ENCODE measurements around the gene EGR1.

EGR1 gene

DNA sequence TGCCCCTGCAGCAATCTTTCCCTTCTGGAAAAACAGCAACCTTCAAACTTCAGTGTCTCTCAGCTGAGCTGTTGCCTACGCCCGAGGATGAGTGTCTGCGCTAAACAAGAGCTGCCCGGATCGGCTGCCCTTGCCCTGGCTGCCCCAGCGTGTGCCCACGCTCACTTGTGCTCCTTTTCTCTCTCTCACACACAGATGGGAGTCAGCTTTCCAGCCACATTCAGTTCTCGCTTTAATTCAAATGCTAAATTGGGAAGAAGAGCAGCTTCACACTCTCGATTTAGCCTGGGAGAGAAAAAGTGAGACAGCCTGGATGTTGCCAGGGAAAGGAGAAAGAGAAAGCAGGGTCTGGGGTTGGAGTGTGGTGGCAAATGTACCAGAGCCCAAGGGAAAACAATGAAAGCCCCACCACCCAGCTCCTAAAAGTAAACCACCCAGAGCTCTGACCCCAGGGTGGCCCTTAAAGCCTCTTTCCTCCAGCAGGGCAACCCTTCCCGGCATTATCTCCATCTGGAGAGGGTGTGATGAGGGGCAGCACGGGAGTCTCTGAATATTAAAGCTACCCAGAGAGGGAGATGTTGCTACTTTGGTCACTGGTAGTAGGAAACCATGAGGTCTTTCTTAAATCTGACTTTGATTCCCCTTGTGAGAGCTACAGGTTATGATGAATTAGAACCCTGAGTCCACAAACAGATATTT lies 9.9 kb upstream of the EGR1 start:
- DNase-seq (ENCODE audit: insufficient read length) (no peak), FAIRE-seq (no peak)
- no peak for TF ChIP-seq POLR2AphosphoS5 (IDR thresholded peaks at IDR 0.05; ENCODE audit: low read depth, low read length)
- TF ChIP-seq POLR2A (IDR thresholded peaks at IDR 0.05; ENCODE audit: low read depth, low read length): no peak
- TF ChIP-seq TAF1 (IDR thresholded peaks at IDR 0.05; ENCODE audit: borderline replicate concordance, low read depth, low read length): no peak

DNA sequence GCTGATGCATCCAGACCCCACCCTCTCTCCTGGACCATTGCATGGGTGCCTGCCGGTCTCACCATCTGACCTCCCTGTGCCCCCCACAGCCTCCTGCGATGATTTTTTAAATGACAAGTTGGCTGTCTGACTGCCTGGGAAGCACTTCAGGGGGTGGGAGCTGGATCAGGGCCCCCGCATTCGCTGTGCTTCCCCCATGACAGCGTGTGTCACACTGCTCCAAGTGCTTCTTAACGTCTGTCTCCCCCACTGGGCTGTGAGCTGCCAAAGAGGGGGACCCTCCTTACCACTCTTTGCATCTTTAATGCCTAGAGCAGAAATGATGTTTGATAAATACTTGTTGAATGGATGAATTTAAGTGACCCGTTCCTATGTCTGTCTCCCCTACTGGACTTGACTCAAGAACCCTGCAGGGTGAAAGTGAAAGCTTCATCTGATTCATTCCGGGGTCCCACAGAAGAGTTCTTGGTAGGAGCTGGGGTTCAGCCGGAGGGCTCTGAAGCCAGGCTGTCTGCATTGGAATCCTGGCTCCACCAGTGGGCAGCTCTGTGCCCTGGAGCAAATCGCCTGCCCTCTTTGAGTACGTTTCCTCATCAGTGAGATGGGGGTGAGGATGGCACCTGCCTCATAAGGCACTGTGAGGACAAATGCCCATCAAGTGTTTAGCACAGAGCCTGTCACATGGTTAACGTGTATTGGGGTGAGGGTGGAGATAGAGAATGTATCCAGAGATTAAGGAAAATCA lies 7.6 kb upstream of the EGR1 start:
- FAIRE-seq: no peak
- TF ChIP-seq TAF1 (IDR thresholded peaks at IDR 0.05; ENCODE audit: borderline replicate concordance, low read depth, low read length) (no peak), POLR2A (IDR thresholded peaks at IDR 0.05; ENCODE audit: low read depth, low read length) (no peak), POLR2AphosphoS5 (IDR thresholded peaks at IDR 0.05; ENCODE audit: low read depth, low read length) (no peak)
- no peak for DNase-seq (ENCODE audit: insufficient read length)

- TF ChIP-seq TAF1 (IDR thresholded peaks at IDR 0.05; ENCODE audit: borderline replicate concordance, low read depth, low read length) (no peak), POLR2A (IDR thresholded peaks at IDR 0.05; ENCODE audit: low read depth, low read length) (no peak), POLR2AphosphoS5 (IDR thresholded peaks at IDR 0.05; ENCODE audit: low read depth, low read length) (no peak)
- no peak for DNase-seq (ENCODE audit: insufficient read length)
- no peak for FAIRE-seq
Measured at GRCh38 chr5:138458384-138458783, 6.9 kb upstream of the EGR1 start.

- FAIRE-seq (no peak), DNase-seq (ENCODE audit: insufficient read length) (no peak)
- TF ChIP-seq TAF1 (IDR thresholded peaks at IDR 0.05; ENCODE audit: borderline replicate concordance, low read depth, low read length) (no peak), POLR2A (IDR thresholded peaks at IDR 0.05; ENCODE audit: low read depth, low read length) (no peak), POLR2AphosphoS5 (IDR thresholded peaks at IDR 0.05; ENCODE audit: low read depth, low read length) (no peak)
Measured at GRCh38 chr5:138458856-138459255, 6.4 kb upstream of the EGR1 start.

DNA sequence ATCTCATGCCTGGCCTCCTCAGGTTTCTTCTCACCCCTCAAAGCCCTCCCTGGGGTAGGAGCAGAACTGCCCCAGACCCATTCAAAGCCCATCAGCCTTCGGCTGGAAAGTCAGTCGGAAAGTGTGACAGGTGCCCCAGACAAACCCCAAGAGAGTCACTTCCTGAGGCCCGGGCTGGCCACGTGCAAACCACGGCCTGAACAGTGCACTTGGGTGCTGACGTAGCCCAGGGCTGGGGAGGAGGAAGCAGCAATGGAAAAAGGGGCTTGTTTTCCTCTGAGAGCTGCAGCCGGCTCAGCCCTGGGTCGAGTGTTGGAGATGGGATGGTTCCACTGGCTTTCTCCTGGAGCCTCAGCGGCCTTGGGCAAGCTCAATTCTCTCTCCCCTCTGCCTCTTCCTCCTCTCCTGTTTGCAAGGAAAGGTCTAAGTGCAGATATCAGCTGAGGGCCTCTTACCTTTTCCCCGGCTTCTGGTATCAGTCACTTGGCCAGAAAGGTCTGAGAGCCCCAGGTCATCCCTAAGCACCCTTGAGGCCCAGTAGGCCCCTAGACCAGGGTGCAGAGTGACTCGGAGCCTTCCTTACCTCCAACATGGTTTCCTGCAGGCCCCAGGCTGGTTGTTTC lies 5.9 kb upstream of the EGR1 start:
- FAIRE-seq: peak; percentile 93
- TF ChIP-seq POLR2A (IDR thresholded peaks at IDR 0.05; ENCODE audit: low read depth, low read length): no peak
- no peak for TF ChIP-seq POLR2AphosphoS5 (IDR thresholded peaks at IDR 0.05; ENCODE audit: low read depth, low read length)
- TF ChIP-seq TAF1 (IDR thresholded peaks at IDR 0.05; ENCODE audit: borderline replicate concordance, low read depth, low read length): no peak
- DNase-seq (ENCODE audit: insufficient read length): peak; percentile 55

- DNase-seq (ENCODE audit: insufficient read length) (no peak), FAIRE-seq (peak; percentile 9)
- TF ChIP-seq TAF1 (IDR thresholded peaks at IDR 0.05; ENCODE audit: borderline replicate concordance, low read depth, low read length): no peak
- TF ChIP-seq POLR2AphosphoS5 (IDR thresholded peaks at IDR 0.05; ENCODE audit: low read depth, low read length): no peak
- TF ChIP-seq POLR2A (IDR thresholded peaks at IDR 0.05; ENCODE audit: low read depth, low read length): no peak
Measured at GRCh38 chr5:138460032-138460693, 5.1 kb upstream of the EGR1 start.

- no peak for DNase-seq (ENCODE audit: insufficient read length)
- peak; percentile 44 for FAIRE-seq
- TF ChIP-seq TAF1 (IDR thresholded peaks at IDR 0.05; ENCODE audit: borderline replicate concordance, low read depth, low read length) (no peak), POLR2AphosphoS5 (IDR thresholded peaks at IDR 0.05; ENCODE audit: low read depth, low read length) (no peak), POLR2A (IDR thresholded peaks at IDR 0.05; ENCODE audit: low read depth, low read length) (no peak)
Measured at GRCh38 chr5:138461343-138462125, 3.7 kb upstream of the EGR1 start.

DNA sequence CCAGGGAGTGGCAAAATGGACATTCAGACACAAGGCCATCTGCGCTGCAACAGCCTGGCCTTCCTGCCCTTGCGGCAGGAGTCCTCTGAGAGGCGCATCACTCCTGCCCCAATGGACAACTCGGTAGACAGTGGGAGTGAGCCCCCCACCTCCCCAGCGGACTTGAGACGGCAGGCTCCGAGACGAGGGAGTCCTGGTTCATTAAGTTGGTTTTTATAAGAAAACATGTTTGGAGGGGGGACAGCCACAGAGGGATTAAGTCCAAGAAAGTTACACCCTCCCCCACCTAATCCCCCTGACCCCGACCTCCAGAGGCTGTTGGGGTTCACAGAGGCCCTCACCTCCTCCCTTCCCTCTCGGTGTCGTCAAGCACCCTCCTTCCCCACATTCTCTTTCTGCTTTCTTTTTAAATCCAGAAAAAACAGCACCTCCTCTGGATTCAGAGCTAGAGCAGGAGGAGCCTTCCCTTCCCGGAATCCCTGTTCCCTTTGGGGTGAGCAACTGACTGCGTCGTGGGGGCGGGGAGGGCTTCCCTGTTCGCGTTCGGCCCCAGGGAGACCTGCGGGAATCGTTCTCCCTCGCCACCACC lies 1.8 kb upstream of the EGR1 start:
- FAIRE-seq (peak; percentile 5), DNase-seq (ENCODE audit: insufficient read length) (no peak)
- TF ChIP-seq POLR2A (IDR thresholded peaks at IDR 0.05; ENCODE audit: low read depth, low read length) (no peak), TAF1 (IDR thresholded peaks at IDR 0.05; ENCODE audit: borderline replicate concordance, low read depth, low read length) (no peak), POLR2AphosphoS5 (IDR thresholded peaks at IDR 0.05; ENCODE audit: low read depth, low read length) (no peak)

- FAIRE-seq: peak; percentile 99
Measured at GRCh38 chr5:138464008-138464387, 1.3 kb upstream of the EGR1 start.

More at GRCh38 chr5:138464008-138464387, 1.3 kb upstream of the EGR1 start:
- no peak for TF ChIP-seq POLR2AphosphoS5 (IDR thresholded peaks at IDR 0.05; ENCODE audit: low read depth, low read length)
- TF ChIP-seq TAF1 (IDR thresholded peaks at IDR 0.05; ENCODE audit: borderline replicate concordance, low read depth, low read length): peak; percentile 37; the same call in 1 of the 2 replicates
- peak; percentile 13; the same call in 1 of the 2 replicates for TF ChIP-seq POLR2A (IDR thresholded peaks at IDR 0.05; ENCODE audit: low read depth, low read length)
- peak; percentile 97 for DNase-seq (ENCODE audit: insufficient read length)

All from GM12892 (cell line).